22Rv1 (cell line): Measurements from ENCODE around the gene PRR15L.

ENCODE experiments used
- CTCF ChIP-seq: fragments of 450-650 bp; IDR thresholded peaks from 2 replicates; pipeline ENCODE4 v1.5.1; 2017; ENCODE audit warnings: mild to moderate bottlenecking
- ZFX ChIP-seq: fragments of 450-650 bp; IDR thresholded peaks from 2 replicates; pipeline ENCODE4 v1.6.1; 2017; ENCODE audit warnings: antibody characterized with exemption, borderline replicate concordance

GRCh38 chr17:47997586-47997985 lies 39.9 kb upstream of the PRR15L start:
- no peak for TF ChIP-seq CTCF
- TF ChIP-seq ZFX: no peak
